Measurements from ENCODE around the gene SMARCA1.

SMARCA1 gene

GRCh38 chrX:129516402-129516801, 6.9 kb downstream of the SMARCA1 start:
- no peaks in the 10 kb centered on the region for H3K9me3 ChIP-seq (ENCODE audit: control insufficient read depth, insufficient read depth, low read length)
- no peaks in the 10 kb centered on the region for H3K4me1 ChIP-seq (ENCODE audit: insufficient read depth, low read length)
- H3K9ac ChIP-seq (ENCODE audit: low read depth, low read length), result no peak overlapping the region

GRCh38 chrX:129512409-129512808, 10.9 kb downstream of the SMARCA1 start:
- Histone ChIP-seq H3K36me3 (ENCODE audit: insufficient read depth, low read length) (peaks cover 16% of the 10 kb centered on the region), H3K9ac (ENCODE audit: low read depth, low read length) (no peak overlapping the region), H3K9me3 (ENCODE audit: control insufficient read depth, insufficient read depth, low read length) (no peaks in the 10 kb centered on the region), H3K4me1 (ENCODE audit: insufficient read depth, low read length) (no peaks in the 10 kb centered on the region)

More at GRCh38 chrX:129516402-129516801, 6.9 kb downstream of the SMARCA1 start:
- H3K36me3 ChIP-seq (ENCODE audit: insufficient read depth, low read length), result peaks cover 8% of the 10 kb centered on the region; the same call in 1 of the 2 replicates

- Histone ChIP-seq H3K4me1 (ENCODE audit: insufficient read depth, low read length) (no peaks in the 10 kb centered on the region), H3K9ac (ENCODE audit: low read depth, low read length) (no peak overlapping the region)
Observed at GRCh38 chrX:129511689-129512088, 11.6 kb downstream of the SMARCA1 start.

DNA sequence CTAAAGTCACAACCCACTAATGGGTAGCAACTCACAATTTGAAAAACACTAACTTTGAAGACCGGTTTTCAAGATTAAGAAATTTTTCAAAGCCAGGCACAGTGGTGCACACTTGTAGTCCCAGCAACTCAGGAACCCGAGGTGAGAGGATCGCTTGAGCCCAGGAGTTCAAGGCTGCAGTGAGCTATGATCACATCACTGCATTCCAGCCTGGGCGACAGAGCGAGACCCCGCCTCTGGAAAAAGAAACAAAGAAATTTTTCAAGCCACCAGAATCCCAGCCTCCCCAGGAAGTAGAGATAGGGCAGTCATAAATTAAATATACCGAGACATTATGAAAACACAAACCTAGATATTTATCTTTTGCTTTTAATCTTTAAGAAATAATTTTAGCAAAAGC, 13.0 kb downstream of the SMARCA1 start:
- H3K36me3 ChIP-seq (ENCODE audit: insufficient read depth, low read length), result peaks cover 17% of the 10 kb centered on the region
- H3K9me3 ChIP-seq (ENCODE audit: control insufficient read depth, insufficient read depth, low read length), result no peaks in the 10 kb centered on the region
- no peak overlapping the region for H3K9ac ChIP-seq (ENCODE audit: low read depth, low read length)
- H3K4me1 ChIP-seq (ENCODE audit: insufficient read depth, low read length), result no peaks in the 10 kb centered on the region

More at GRCh38 chrX:129511689-129512088, 11.6 kb downstream of the SMARCA1 start:
- H3K36me3 ChIP-seq (ENCODE audit: insufficient read depth, low read length), result peaks cover 19% of the 10 kb centered on the region
- H3K9me3 ChIP-seq (ENCODE audit: control insufficient read depth, insufficient read depth, low read length), result no peaks in the 10 kb centered on the region

DNA sequence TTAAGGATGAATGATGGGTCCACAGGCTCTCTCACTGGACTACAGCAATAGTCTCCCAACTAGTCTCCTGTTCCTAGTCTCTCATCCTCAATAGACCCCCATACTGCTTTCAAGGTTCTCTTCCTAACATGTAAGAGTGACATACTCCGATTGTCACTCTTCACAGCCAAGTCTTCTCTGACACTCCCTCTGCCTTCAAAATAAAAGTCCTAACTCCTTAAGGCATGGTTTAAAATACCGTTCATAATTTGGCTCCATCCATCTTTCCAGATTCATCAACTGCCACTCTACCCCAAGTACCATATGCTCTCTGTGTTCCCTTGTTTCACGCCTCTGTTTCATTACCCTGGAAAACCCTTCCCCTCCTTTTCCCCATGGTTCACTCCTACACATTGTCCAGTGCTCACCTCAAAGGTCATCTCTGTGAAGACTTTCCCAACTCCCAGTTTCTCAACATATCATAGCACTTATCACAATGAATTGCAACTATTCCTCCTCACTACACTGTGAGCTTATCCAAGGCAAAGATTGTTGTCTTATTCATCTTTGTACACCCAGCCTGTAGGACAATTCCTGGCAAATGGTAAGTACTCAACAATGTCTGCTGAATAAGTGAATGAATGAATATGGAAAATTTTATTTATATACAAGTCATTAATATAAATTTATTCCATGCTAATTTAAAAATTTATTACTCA, 26.0 kb downstream of the SMARCA1 start:
- no peaks in the 10 kb centered on the region for H3K9me3 ChIP-seq (ENCODE audit: control insufficient read depth, insufficient read depth, low read length)
- H3K9ac ChIP-seq (ENCODE audit: low read depth, low read length), result no peak overlapping the region
- no peaks in the 10 kb centered on the region for H3K4me1 ChIP-seq (ENCODE audit: insufficient read depth, low read length)
- H3K36me3 ChIP-seq (ENCODE audit: insufficient read depth, low read length), result peaks cover 23% of the 10 kb centered on the region

GRCh38 chrX:129496625-129497024, 26.7 kb downstream of the SMARCA1 start:
- Histone ChIP-seq H3K9me3 (ENCODE audit: control insufficient read depth, insufficient read depth, low read length) (no peaks in the 10 kb centered on the region), H3K36me3 (ENCODE audit: insufficient read depth, low read length) (peaks cover 17% of the 10 kb centered on the region), H3K9ac (ENCODE audit: low read depth, low read length) (no peak overlapping the region), H3K4me1 (ENCODE audit: insufficient read depth, low read length) (no peaks in the 10 kb centered on the region)

DNA sequence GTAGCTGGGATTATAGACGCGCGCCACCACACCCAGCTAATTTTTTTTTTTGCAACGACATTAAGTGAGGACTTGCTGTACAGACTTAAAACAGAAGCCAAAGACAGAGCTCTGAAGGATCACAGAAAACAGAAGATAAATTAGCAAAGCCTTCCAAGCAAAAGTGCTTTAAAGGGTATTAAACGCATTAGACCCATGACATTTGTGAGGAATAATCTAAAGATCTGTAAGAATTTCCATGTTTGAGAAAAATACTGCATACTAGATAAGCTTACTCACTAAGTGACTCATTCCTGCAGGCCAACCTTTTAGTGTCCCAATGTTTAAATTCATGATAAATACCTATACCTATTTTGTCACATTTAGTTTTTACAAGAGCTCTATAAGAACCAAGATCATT, 27.4 kb downstream of the SMARCA1 start:
- H3K4me1 ChIP-seq (ENCODE audit: insufficient read depth, low read length), result no peaks in the 10 kb centered on the region
- H3K36me3 ChIP-seq (ENCODE audit: insufficient read depth, low read length), result peaks cover 17% of the 10 kb centered on the region

DNA sequence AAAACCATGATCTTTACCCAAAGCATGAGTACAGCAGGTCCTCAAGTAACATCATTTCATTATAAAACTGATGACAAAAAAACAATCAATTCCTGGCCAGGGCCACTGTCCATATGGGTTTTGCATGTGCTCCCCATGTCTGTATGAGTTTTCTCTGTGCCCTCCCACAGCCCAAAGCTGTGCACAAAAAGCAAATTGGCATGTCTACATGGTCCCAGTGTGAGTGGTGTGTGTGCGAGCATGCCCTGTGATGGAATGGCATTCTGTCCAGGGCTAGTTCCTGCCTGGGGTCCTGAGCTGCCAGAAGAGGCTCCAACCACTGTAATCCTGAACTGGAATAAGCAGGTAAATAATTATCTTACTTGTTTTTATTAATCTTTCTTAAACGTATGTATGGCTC, 28.4 kb downstream of the SMARCA1 start:
- no peaks in the 10 kb centered on the region for H3K9me3 ChIP-seq (ENCODE audit: control insufficient read depth, insufficient read depth, low read length)
- peaks cover 19% of the 10 kb centered on the region for H3K36me3 ChIP-seq (ENCODE audit: insufficient read depth, low read length)
- no peaks in the 10 kb centered on the region for H3K4me1 ChIP-seq (ENCODE audit: insufficient read depth, low read length)
- no peak overlapping the region for H3K9ac ChIP-seq (ENCODE audit: low read depth, low read length)

More for the DNA sequence above, 27.4 kb downstream of the SMARCA1 start:
- Histone ChIP-seq H3K9me3 (ENCODE audit: control insufficient read depth, insufficient read depth, low read length) (no peaks in the 10 kb centered on the region), H3K9ac (ENCODE audit: low read depth, low read length) (no peak overlapping the region)

GRCh38 chrX:129493643-129494042, 29.6 kb downstream of the SMARCA1 start:
- no peaks in the 10 kb centered on the region for H3K4me1 ChIP-seq (ENCODE audit: insufficient read depth, low read length)
- H3K36me3 ChIP-seq (ENCODE audit: insufficient read depth, low read length), result peaks cover 19% of the 10 kb centered on the region
- H3K9ac ChIP-seq (ENCODE audit: low read depth, low read length), result no peak overlapping the region
- no peaks in the 10 kb centered on the region for H3K9me3 ChIP-seq (ENCODE audit: control insufficient read depth, insufficient read depth, low read length)

GRCh38 chrX:129490330-129490729, 33.0 kb downstream of the SMARCA1 start:
- Histone ChIP-seq H3K36me3 (ENCODE audit: insufficient read depth, low read length) (peaks cover 21% of the 10 kb centered on the region), H3K4me1 (ENCODE audit: insufficient read depth, low read length) (peaks cover 8% of the 10 kb centered on the region; the same call in 1 of the 2 replicates), H3K9ac (ENCODE audit: low read depth, low read length) (no peak overlapping the region), H3K9me3 (ENCODE audit: control insufficient read depth, insufficient read depth, low read length) (no peaks in the 10 kb centered on the region)

GRCh38 chrX:129488359-129488758, 34.9 kb downstream of the SMARCA1 start:
- Histone ChIP-seq H3K9ac (ENCODE audit: low read depth, low read length) (no peak overlapping the region), H3K9me3 (ENCODE audit: control insufficient read depth, insufficient read depth, low read length) (no peaks in the 10 kb centered on the region), H3K36me3 (ENCODE audit: insufficient read depth, low read length) (peaks cover 14% of the 10 kb centered on the region), H3K4me1 (ENCODE audit: insufficient read depth, low read length) (peaks cover 8% of the 10 kb centered on the region; the same call in 1 of the 2 replicates)

DNA sequence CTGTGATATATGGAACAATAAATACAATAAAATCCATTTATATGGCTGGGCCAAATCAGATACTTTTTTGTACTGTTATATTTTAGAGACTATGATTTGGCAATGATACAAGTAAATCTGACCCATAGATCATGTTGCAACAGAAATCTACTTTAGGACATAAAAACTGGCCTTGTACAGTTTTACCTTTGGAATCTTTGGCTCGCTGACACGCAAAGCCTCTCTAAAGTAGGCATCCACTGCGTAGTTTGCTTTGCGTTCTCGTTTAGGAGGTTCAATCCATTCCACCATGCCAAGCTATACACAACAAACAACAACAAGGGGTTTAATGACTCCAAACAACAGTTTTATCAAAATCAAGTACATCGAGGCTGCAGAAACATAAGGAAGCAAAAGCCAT, 42.4 kb downstream of the SMARCA1 start:
- Histone ChIP-seq H3K9ac (ENCODE audit: low read depth, low read length) (no peak overlapping the region), H3K4me1 (ENCODE audit: insufficient read depth, low read length) (no peaks in the 10 kb centered on the region), H3K36me3 (ENCODE audit: insufficient read depth, low read length) (peaks cover 8% of the 10 kb centered on the region), H3K9me3 (ENCODE audit: control insufficient read depth, insufficient read depth, low read length) (no peaks in the 10 kb centered on the region)

DNA sequence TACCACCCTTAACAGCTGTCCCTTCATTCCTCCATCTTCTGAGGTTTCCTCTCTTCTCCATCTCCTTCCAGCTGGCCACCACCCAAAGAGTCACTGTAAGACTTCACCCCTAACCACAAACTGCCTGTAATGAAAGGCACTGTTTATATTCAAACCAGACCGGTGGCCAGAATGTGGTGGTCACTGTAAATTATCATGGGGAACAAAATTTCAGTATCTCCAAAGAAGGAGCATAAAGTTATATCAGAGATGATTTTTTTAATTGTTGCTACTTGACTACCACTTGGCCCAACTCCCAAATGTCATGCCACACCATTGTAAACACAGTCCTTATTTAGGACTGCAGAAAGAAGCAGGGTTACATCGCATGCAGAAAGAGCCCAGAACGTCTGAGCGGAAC, 44.8 kb downstream of the SMARCA1 start:
- Histone ChIP-seq H3K36me3 (ENCODE audit: insufficient read depth, low read length) (peaks cover 6% of the 10 kb centered on the region), H3K9me3 (ENCODE audit: control insufficient read depth, insufficient read depth, low read length) (no peaks in the 10 kb centered on the region), H3K4me1 (ENCODE audit: insufficient read depth, low read length) (no peaks in the 10 kb centered on the region), H3K9ac (ENCODE audit: low read depth, low read length) (no peak overlapping the region)

DNA sequence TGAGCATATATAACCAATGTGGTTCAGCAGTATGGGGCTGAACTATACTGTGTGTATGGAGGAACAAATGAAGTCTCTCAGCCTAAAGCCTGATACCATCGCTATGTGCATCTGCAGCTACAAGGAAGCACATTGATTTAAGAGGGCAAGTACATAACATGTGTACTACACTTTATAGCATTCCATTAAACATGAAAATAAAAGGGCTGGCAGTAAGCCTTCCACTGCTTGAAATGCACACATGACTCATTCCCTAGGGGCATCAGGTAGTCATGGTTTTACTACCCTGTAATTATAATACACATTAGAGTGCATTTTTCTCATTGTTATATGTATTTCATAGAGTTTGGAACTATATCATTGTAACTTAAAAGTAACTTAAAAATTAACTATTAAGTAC, 51.2 kb downstream of the SMARCA1 start:
- Histone ChIP-seq H3K9me3 (ENCODE audit: control insufficient read depth, insufficient read depth, low read length) (no peaks in the 10 kb centered on the region), H3K4me1 (ENCODE audit: insufficient read depth, low read length) (no peaks in the 10 kb centered on the region), H3K9ac (ENCODE audit: low read depth, low read length) (no peak overlapping the region), H3K36me3 (ENCODE audit: insufficient read depth, low read length) (peaks cover 14% of the 10 kb centered on the region)

- peaks cover 8% of the 10 kb centered on the region; the same call in 1 of the 2 replicates for H3K36me3 ChIP-seq (ENCODE audit: insufficient read depth, low read length)
- H3K4me1 ChIP-seq (ENCODE audit: insufficient read depth, low read length), result no peaks in the 10 kb centered on the region
- H3K9ac ChIP-seq (ENCODE audit: low read depth, low read length), result no peak overlapping the region
- H3K9me3 ChIP-seq (ENCODE audit: control insufficient read depth, insufficient read depth, low read length), result no peaks in the 10 kb centered on the region
Observed at GRCh38 chrX:129462707-129463106, 60.6 kb downstream of the SMARCA1 start.
